A204.1 (cell line): ENCODE data around the gene ITPR1.

Experiments used
- FAIRE-seq: peaks from 2 replicates; lab custom pipeline; 2012; peaks lifted over from hg19 to GRCh38; lab: Jason Lieb, UNC

Gene ITPR1

GRCh38 chr3:4491855-4492207 is 1.3 kb upstream of the ITPR1 start:
- no peak for FAIRE-seq

GRCh38 chr3:4492208-4493013 is 737 bp upstream of the ITPR1 start:
- FAIRE-seq = no peak

- no peak for FAIRE-seq
Observed at GRCh38 chr3:4493941-4494894, 1.1 kb downstream of the ITPR1 start.

- no peak for FAIRE-seq
Observed at GRCh38 chr3:4494895-4495264, 1.7 kb downstream of the ITPR1 start.

GRCh38 chr3:4495294-4496086 is 2.3 kb downstream of the ITPR1 start:
- no peak for FAIRE-seq

- FAIRE-seq = no peak
Observed at GRCh38 chr3:4496087-4496452, 2.9 kb downstream of the ITPR1 start.

GRCh38 chr3:4497005-4497692 is 4.0 kb downstream of the ITPR1 start:
- FAIRE-seq = no peak

- FAIRE-seq = no peak
Observed at GRCh38 chr3:4497843-4498324, 4.7 kb downstream of the ITPR1 start.

- FAIRE-seq = no peak
Observed at GRCh38 chr3:4498446-4498845, 5.3 kb downstream of the ITPR1 start.

GRCh38 chr3:4501437-4501836 is 8.3 kb downstream of the ITPR1 start:
- no peak for FAIRE-seq

- FAIRE-seq = no peak
Observed at GRCh38 chr3:4501927-4502326, 8.8 kb downstream of the ITPR1 start.

GRCh38 chr3:4503050-4503449 is 9.9 kb downstream of the ITPR1 start:
- FAIRE-seq = no peak

GRCh38 chr3:4504340-4505261 is 11.5 kb downstream of the ITPR1 start:
- no peak for FAIRE-seq

GRCh38 chr3:4505688-4506558 is 12.8 kb downstream of the ITPR1 start:
- no peak for FAIRE-seq

GRCh38 chr3:4506559-4507023 is 13.4 kb downstream of the ITPR1 start:
- FAIRE-seq = no peak

- FAIRE-seq = no peak
Observed at GRCh38 chr3:4507024-4507596, 14.0 kb downstream of the ITPR1 start.

GRCh38 chr3:4508048-4508981 is 15.2 kb downstream of the ITPR1 start:
- no peak for FAIRE-seq

- no peak for FAIRE-seq
Observed at GRCh38 chr3:4509043-4509442, 15.9 kb downstream of the ITPR1 start.
